ENCODE results near the gene EAPP.
"Not testable (repeated sequence)": the region's sequence is repeated elsewhere in the genome, so short reads cannot be mapped to it uniquely, and the experiment has no call there.

EAPP gene

DNA sequence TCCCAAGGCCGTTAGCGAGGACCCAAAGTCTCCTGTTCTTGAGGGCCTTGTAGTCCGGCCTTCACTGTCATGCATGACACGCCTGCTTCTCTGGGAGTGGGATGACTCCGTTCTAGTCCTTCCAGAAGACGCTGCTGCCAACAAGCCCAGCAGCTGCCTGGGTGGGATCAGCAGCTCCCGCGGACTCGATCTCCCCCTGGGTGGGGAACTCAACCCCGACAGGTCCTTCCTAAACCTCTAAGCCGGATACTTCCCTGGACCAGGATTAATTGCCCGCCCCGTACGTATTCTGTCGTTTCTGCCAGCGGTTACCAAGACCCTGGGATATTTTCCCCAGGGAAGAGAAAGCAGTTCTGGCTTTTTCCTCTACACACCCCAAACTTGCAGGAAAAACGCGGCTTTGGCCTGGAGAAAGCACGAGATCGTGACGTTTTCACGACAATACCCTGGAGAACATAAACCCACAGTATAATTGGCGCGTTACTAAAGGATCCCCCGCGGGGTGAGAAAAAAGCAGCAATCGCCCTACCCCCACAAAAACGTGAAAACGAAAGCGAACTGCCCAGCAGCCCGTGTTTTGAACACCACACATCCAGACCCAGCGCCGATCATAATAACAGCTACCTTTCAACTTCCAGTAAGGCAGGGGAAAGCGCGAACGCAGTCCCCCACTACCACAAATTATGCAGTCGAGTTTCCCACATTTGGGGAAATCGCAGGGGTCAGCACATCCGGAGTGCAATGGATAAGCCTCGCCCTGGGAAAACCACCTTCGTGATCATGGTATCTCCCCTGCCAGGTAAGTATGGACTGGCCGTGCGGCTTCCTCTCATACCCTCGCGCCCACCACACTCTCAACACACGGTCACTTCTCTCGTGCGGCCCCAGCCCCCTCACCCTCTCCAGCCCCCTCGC, 16.3 kb upstream of the EAPP start:
- not testable (repeated sequence) for H3K27me3 ChIP-seq (ENCODE audit: insufficient read depth, low read length); H3K36me3 ChIP-seq (ENCODE audit: insufficient read depth, low read length); H3K9me3 ChIP-seq (ENCODE audit: insufficient read depth, low read depth, low read length); H3K27ac ChIP-seq (ENCODE audit: low read depth, low read length); H3K9ac ChIP-seq (ENCODE audit: low read depth, low read length); H3K4me1 ChIP-seq (ENCODE audit: insufficient read depth, low read length); H3K4me3 ChIP-seq (ENCODE audit: low read length)
- WGBS, result no CpG with 5 or more reads among the region's 49 CpGs

DNA sequence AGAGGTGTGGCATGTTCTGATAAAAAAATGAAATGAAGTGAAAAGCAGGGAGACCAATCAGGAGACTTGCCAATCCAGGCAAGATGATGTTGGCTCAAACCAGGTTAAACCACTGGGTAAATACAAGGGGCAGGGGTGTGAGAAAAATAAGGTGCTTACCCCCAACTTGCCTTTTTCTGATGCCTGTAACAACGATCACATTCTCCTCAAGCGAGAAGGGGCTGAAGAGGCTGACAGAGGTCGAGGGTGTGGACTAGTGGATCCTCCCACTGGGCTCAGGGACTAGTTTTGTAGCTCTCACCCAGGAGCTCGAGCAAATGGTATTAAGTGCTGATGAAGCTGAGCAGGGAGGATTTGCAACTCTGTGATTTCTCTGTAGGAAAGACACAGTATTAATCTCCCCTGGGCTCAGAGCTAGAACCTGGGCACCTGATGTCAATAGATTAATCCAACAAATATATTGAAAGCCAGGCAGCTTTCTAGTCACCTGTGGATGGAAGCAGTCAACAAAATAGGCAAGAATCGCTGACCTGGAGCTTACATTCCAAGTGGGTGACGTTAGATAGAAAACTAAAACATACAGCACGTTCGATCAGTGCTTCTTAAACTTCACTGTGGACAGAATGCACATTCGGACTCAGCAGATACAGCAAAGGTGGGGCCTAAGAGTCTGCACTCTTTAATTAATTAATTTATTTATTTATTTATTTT, 15.2 kb upstream of the EAPP start:
- Histone ChIP-seq H3K4me3 (ENCODE audit: low read length) (no peak overlapping the region), H3K27ac (ENCODE audit: low read depth, low read length) (no peak overlapping the region), H3K9me3 (ENCODE audit: insufficient read depth, low read depth, low read length) (no peaks in the 10 kb centered on the region), H3K36me3 (ENCODE audit: insufficient read depth, low read length) (no peaks in the 10 kb centered on the region), H3K4me1 (ENCODE audit: insufficient read depth, low read length) (no peaks in the 10 kb centered on the region), H3K27me3 (ENCODE audit: insufficient read depth, low read length) (no peaks in the 10 kb centered on the region), H3K9ac (ENCODE audit: low read depth, low read length) (no peak overlapping the region)
- WGBS, result 87% methylated on average over 9 of the region's 9 CpGs

DNA sequence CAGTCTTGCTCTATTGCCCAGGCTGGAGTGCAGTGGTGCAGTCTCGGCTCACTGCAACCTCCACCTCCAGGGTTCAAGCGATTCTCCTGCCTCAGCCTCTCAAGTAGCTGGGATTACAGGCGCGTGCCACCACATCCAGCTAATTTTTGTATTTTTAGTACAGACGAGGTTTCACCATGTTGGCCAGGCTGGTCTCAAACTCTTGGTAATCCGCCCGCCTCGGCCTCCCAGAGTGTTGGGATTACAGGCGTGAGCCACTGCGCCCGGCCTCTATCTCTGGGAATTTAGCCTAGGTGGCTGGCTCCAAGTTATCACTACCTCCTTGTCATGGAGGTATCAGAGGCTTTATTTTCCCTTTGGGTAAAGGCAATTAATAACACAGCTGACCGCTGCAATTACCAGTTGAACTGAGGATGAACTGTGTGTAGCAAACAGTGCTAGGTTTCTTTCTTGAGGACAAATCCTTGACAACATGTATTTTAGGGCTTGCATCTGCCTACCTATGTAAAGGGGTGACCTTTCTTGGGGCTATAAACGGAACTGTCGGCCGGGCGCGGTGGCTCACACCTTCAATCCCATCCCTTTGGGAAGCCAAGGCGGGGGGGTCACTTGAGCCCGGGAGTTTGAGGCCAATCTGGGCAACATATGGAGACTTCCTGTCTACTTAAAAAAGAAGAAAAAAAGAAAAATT, 9.9 kb upstream of the EAPP start:
- not testable (repeated sequence) for H3K9ac ChIP-seq (ENCODE audit: low read depth, low read length); H3K27me3 ChIP-seq (ENCODE audit: insufficient read depth, low read length); H3K4me3 ChIP-seq (ENCODE audit: low read length); H3K27ac ChIP-seq (ENCODE audit: low read depth, low read length); H3K4me1 ChIP-seq (ENCODE audit: insufficient read depth, low read length); H3K36me3 ChIP-seq (ENCODE audit: insufficient read depth, low read length); H3K9me3 ChIP-seq (ENCODE audit: insufficient read depth, low read depth, low read length)
- WGBS, result 91% methylated on average over 19 of the region's 19 CpGs

DNA sequence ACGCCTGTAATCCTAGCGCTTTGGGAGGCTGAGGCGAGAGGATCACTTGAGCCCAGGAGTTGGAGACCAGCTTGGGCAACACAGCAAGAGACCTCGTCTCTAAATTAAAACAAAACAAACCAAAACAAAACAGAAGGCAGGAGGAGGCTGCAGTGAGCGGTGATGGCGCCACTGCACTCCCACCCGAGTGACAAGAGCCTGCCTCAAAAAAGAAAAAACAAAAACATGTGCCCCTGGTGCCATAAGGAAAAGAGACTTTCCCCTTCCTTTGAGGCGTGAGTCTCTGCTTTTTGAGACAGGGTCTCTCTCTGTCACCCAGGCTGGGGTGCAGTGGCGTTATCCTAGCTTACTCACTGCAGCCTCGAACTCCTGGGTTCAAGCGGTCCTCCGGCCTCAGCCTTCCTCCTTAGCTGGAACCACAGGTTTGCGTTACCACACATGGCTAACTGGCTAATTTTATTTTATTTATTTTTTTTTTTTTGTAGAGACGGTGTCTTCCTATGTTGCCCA, 9.0 kb upstream of the EAPP start:
- H3K27me3 ChIP-seq (ENCODE audit: insufficient read depth, low read length), result no peaks in the 10 kb centered on the region
- no peak overlapping the region for H3K27ac ChIP-seq (ENCODE audit: low read depth, low read length)
- H3K9ac ChIP-seq (ENCODE audit: low read depth, low read length), result no peak overlapping the region
- no peak overlapping the region for H3K4me3 ChIP-seq (ENCODE audit: low read length)
- H3K36me3 ChIP-seq (ENCODE audit: insufficient read depth, low read length), result no peaks in the 10 kb centered on the region
- H3K9me3 ChIP-seq (ENCODE audit: insufficient read depth, low read depth, low read length), result no peaks in the 10 kb centered on the region
- 92% methylated on average over 14 of the region's 14 CpGs for WGBS
- H3K4me1 ChIP-seq (ENCODE audit: insufficient read depth, low read length), result no peaks in the 10 kb centered on the region

DNA sequence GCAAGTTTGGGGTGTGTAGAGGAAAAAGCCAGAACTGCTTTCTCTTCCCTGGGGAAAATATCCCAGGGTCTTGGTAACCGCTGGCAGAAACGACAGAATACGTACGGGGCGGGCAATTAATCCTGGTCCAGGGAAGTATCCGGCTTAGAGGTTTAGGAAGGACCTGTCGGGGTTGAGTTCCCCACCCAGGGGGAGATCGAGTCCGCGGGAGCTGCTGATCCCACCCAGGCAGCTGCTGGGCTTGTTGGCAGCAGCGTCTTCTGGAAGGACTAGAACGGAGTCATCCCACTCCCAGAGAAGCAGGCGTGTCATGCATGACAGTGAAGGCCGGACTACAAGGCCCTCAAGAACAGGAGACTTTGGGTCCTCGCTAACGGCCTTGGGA, 7.6 kb upstream of the EAPP start:
- not testable (repeated sequence) for H3K4me3 ChIP-seq (ENCODE audit: low read length); H3K36me3 ChIP-seq (ENCODE audit: insufficient read depth, low read length); H3K27ac ChIP-seq (ENCODE audit: low read depth, low read length); H3K4me1 ChIP-seq (ENCODE audit: insufficient read depth, low read length); H3K27me3 ChIP-seq (ENCODE audit: insufficient read depth, low read length); H3K9ac ChIP-seq (ENCODE audit: low read depth, low read length); H3K9me3 ChIP-seq (ENCODE audit: insufficient read depth, low read depth, low read length)
- WGBS, result no CpG with 5 or more reads among the region's 16 CpGs

DNA sequence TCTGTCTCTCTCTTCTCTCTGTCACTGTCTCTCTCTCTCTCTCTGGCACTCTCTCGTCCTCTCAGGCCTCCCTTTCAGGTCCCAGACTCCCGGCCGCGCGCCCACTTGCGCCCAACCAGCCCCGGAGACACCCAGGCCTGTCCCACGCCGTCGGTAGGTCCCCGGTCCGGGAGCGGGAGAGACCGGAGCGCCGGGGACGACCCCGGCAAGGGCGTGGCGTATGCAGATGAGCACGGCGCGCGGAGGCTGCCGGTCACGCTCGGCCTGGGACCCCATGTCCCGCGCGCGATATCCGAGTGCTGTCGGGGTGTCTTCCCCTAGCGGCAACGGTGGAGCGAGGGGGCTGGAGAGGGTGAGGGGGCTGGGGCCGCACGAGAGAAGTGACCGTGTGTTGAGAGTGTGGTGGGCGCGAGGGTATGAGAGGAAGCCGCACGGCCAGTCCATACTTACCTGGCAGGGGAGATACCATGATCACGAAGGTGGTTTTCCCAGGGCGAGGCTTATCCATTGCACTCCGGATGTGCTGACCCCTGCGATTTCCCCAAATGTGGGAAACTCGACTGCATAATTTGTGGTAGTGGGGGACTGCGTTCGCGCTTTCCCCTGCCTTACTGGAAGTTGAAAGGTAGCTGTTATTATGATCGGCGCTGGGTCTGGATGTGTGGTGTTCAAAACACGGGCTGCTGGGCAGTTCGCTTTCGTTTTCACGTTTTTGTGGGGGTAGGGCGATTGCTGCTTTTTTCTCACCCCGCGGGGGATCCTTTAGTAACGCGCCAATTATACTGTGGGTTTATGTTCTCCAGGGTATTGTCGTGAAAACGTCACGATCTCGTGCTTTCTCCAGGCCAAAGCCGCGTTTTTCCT, 7.0 kb upstream of the EAPP start:
- not testable (repeated sequence) for H3K9ac ChIP-seq (ENCODE audit: low read depth, low read length); H3K27ac ChIP-seq (ENCODE audit: low read depth, low read length); H3K4me3 ChIP-seq (ENCODE audit: low read length); H3K27me3 ChIP-seq (ENCODE audit: insufficient read depth, low read length); H3K9me3 ChIP-seq (ENCODE audit: insufficient read depth, low read depth, low read length); H3K4me1 ChIP-seq (ENCODE audit: insufficient read depth, low read length); H3K36me3 ChIP-seq (ENCODE audit: insufficient read depth, low read length)
- no CpG with 5 or more reads among the region's 68 CpGs for WGBS

DNA sequence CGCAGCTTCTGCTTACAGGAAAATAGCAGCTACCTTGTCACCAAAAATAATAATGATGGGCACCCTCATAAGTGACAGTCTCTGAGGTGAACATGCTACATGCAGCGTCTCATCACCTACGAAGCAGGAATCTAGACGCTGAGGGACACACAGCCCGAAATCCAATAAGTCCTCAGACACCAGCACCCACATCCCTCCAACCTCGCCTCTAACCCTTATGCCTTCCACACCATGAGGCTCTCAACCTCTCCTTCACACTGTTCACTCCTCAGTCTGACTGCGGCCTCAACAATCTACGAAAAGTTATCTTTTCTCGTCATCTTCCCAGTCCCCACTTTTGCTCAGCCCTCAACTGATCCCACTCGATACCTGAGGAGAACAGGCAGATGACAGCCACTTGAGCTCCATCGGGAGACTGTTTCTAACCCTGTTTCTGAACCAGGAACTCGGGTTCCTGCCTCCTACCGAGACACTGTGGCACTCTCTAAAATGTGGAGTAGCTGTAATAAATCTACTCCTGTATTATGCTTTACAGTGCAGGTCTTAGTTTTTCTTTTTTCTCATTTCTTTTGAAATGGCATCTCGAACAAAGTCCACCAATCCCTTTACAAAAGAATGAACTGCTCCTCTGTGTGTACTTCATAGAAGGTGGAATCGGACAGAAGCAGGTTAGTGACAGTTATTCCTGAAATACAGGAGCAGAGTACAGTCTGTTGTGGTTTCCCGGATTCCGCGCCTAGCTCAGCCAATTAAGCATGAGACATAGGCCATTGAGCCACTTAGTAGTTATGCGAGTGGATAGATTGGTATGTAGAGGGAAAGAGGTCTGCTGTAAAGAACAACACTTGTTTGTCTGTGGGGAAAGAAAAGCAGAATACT, 919 bp upstream of the EAPP start:
- H3K9me3 ChIP-seq (ENCODE audit: insufficient read depth, low read depth, low read length); H3K27me3 ChIP-seq (ENCODE audit: insufficient read depth, low read length); H3K4me1 ChIP-seq (ENCODE audit: insufficient read depth, low read length): not testable (repeated sequence)
- peaks cover 14% of the 10 kb centered on the region for H3K36me3 ChIP-seq (ENCODE audit: insufficient read depth, low read length)
- WGBS, result 86% methylated on average over 13 of the region's 19 CpGs
- peak overlapping the region; percentile 51; the same call in 1 of the 2 replicates for H3K27ac ChIP-seq (ENCODE audit: low read depth, low read length)
- peak overlapping the region; percentile 54 for H3K9ac ChIP-seq (ENCODE audit: low read depth, low read length)
- H3K4me3 ChIP-seq (ENCODE audit: low read length), result peak overlapping the region; percentile 81

DNA sequence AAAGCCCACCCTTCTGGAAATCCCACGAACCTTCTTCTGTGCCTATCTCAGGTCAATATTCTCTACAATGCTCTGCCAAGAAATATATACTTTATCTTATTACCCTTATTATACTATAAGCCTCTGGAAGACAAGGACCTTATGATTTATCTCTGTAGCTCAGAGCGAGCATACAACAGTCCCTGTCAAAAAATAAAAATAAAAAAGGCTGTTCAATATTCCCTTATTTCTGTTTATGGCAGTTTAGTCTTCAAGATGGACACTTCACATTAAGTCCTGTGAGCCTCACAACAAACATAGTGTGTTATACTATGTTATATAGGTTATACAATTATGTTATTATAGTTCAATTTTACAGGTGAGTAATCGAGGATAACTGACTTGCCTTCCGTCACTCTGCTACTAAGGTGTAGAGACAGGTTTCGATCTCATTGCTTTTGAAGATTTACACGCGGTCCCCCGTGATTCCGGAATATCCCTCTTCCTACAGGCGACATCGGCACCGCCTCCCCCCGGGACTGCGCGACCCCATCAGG, 562 bp downstream of the EAPP start:
- no peaks in the 10 kb centered on the region for H3K27me3 ChIP-seq (ENCODE audit: insufficient read depth, low read length)
- H3K36me3 ChIP-seq (ENCODE audit: insufficient read depth, low read length), result peaks cover 20% of the 10 kb centered on the region
- WGBS, result 4% methylated on average over 14 of the region's 15 CpGs
- peak overlapping the region; percentile 94 for H3K27ac ChIP-seq (ENCODE audit: low read depth, low read length)
- no peaks in the 10 kb centered on the region for H3K4me1 ChIP-seq (ENCODE audit: insufficient read depth, low read length)
- H3K9ac ChIP-seq (ENCODE audit: low read depth, low read length), result peak overlapping the region; percentile 91
- H3K9me3 ChIP-seq (ENCODE audit: insufficient read depth, low read depth, low read length), result no peaks in the 10 kb centered on the region
- peak overlapping the region; percentile 81 for H3K4me3 ChIP-seq (ENCODE audit: low read length)

DNA sequence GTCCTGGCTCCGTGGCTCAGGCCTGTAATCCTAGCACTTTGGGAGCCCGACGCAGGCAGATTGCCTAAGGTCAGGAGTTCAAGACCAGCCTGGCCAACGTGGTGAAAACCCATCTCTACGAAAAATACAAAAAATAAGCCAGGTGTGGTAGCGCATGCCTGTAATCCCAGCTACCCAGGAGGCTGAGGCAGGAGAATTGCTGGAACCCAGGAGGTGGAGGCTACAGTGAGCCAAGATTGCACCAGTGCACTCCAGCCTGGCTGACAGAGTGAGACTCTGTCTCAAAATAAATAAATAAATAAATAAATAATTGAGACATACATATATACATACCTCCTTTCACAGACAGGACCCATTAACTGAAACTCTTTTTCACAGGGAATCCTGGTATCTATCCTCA, 1.4 kb downstream of the EAPP start:
- H3K4me3 ChIP-seq (ENCODE audit: low read length), result peak overlapping the region; percentile 81
- not testable (repeated sequence) for H3K27ac ChIP-seq (ENCODE audit: low read depth, low read length); H3K9me3 ChIP-seq (ENCODE audit: insufficient read depth, low read depth, low read length); H3K4me1 ChIP-seq (ENCODE audit: insufficient read depth, low read length); H3K27me3 ChIP-seq (ENCODE audit: insufficient read depth, low read length)
- peaks cover 29% of the 10 kb centered on the region for H3K36me3 ChIP-seq (ENCODE audit: insufficient read depth, low read length)
- peak overlapping the region; percentile 91; the same call in 1 of the 2 replicates for H3K9ac ChIP-seq (ENCODE audit: low read depth, low read length)
- WGBS, result 92% methylated on average over 6 of the region's 6 CpGs

DNA sequence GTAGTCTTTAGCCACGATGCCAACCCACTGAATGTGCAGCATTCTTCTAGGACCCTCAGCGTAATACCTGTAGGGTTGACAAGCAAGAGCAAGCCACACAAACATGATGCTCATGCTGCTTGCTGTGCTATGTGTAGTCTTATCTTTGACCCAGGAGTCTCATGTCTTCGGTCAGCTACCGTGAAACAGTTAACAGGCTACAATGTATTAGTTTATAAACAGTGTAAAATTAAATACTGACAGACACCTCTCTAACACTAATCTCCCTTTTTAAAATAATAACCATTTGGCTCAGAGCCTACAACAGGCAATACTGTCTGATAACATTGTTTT, 1.9 kb downstream of the EAPP start:
- Histone ChIP-seq H3K27ac (ENCODE audit: low read depth, low read length) (no peak overlapping the region), H3K4me1 (ENCODE audit: insufficient read depth, low read length) (no peaks in the 10 kb centered on the region), H3K9me3 (ENCODE audit: insufficient read depth, low read depth, low read length) (no peaks in the 10 kb centered on the region), H3K9ac (ENCODE audit: low read depth, low read length) (no peak overlapping the region), H3K27me3 (ENCODE audit: insufficient read depth, low read length) (no peaks in the 10 kb centered on the region), H3K36me3 (ENCODE audit: insufficient read depth, low read length) (peaks cover 32% of the 10 kb centered on the region), H3K4me3 (ENCODE audit: low read length) (no peak overlapping the region)
- 92% methylated on average over 3 of the region's 4 CpGs for WGBS

Data from HUES64 (cell line).